Kidney tubule cell (primary cell): ENCODE measurements around the gene RAD50.
"Not testable (repeated sequence)": the region's sequence is repeated elsewhere in the genome, so short reads cannot be mapped to it uniquely, and the experiment has no call there.

Experiments
- DNase-seq: peaks from one replicate; pipeline ENCODE4 v3.0.0-alpha.2; 2018; ENCODE audit warnings: low spot score

Gene RAD50

DNA sequence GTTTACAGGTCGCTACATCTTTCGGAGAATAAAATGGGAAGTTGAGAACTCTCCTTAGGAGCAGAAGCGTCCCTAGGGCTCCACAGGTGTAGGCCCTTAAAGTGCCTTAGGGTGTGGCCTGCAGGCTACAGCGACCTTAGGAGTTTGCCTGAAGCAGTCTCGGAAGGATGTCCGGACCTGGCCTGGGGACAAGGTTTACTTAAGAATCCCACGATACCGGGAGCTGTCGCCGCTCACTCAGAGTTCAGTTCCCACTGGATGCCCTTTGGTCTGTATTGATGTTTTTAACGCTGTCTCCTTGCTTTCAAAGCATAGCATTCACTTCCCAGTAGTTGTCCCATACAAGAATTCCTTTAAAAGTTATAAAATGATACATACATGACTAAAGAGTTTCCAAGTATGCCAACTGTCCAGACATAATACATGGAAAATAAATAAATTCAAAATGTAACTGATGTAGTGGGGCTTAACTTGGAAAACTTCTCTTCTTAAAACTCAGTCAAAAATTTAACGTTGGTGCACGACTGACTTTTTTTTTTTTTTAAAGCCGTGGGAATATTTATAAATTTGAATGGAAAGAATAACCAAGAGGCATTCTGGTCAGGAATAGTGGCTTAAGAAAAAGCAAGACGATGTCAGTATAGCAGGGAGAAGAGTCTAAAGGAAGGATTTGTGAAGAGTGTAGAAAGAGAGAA is 848 bp downstream of the RAD50 start:
- DNase-seq = peak; percentile 76

GRCh38 chr5:132559383-132560060 is 2.7 kb downstream of the RAD50 start:
- DNase-seq = no peak

DNA sequence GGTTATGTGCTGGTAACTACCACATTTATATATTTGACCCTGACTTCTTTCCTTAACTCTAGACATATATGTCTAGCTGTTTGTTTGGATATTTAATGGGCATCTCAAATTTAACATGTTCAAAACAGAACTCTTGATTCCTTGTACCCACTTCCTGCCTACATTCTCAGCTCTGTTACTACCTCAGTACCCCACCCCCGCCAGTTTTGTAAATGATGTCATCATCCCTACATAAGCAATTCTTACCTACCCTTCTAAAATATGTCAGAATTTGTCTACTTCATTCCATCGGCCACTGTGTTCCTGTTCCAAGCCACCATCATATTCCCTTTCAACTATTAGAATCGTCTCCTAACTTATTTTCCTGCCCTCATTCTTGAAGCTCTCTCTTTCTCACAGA is 4.8 kb downstream of the RAD50 start:
- peak; percentile 64 for DNase-seq

- not testable (repeated sequence) for DNase-seq
Observed at GRCh38 chr5:132564555-132564954, 7.8 kb downstream of the RAD50 start.

DNA sequence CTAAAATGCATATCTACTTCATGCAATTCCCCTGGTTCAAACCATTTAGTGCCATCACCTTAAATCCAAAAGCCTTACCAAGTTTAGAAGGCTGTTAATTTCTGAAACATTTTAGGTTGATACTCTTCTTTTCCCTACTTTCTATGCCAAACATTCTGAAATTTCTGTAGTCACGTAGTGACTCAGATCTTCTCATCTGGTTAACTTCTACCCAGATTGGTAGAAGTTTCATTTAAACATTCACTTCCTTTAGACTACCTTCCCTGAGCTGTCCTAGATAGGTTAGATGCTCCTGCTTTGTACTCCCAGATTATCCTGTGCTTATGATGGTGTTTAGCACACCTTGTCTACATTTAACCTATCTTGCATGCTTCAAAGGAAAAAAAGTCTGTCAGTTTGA is 9.9 kb downstream of the RAD50 start:
- peak; percentile 12 for DNase-seq

GRCh38 chr5:132576123-132576522 is 19.3 kb downstream of the RAD50 start:
- DNase-seq = no peak

GRCh38 chr5:132584560-132584959 is 27.8 kb downstream of the RAD50 start:
- not testable (repeated sequence) for DNase-seq

GRCh38 chr5:132586063-132586462 is 29.3 kb downstream of the RAD50 start:
- no peak for DNase-seq

- DNase-seq = no peak
Observed at GRCh38 chr5:132589467-132589866, 32.7 kb downstream of the RAD50 start.

DNA sequence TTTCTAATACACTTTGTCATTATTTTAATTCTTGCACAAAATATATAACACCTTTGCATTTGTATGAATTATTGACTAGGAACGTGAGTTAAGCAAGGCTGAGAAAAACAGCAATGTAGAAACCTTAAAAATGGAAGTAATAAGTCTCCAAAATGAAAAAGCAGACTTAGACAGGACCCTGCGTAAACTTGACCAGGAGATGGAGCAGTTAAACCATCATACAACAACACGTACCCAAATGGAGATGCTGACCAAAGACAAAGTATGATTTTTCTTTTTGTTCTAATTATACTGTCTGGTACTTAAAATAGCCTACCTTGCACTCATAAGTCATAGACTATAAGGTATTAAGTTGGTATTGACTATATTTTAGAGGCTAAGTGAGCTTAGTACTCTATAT is 34.4 kb downstream of the RAD50 start:
- DNase-seq = no peak

DNA sequence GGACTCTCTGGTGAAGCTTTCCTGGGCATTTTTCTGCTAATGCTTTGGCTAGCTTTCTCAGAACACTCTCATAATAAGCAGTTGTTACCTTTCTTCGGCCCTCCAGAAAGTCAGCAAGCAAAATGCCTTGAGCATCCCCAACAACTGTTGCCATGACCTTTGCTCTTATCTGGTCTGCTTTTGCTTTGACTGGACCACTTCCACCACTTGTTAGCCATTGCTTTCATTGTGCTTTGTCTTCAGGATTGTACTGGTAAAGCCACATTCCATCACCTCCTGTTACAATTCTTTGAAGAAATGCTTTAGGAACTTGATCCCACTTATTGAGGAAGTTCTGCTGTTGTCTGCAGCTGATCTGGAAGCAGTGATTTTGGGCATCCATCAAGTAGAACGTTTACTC is 35.7 kb downstream of the RAD50 start:
- no peak for DNase-seq

- no peak for DNase-seq
Observed at GRCh38 chr5:132594170-132594569, 37.4 kb downstream of the RAD50 start.

DNA sequence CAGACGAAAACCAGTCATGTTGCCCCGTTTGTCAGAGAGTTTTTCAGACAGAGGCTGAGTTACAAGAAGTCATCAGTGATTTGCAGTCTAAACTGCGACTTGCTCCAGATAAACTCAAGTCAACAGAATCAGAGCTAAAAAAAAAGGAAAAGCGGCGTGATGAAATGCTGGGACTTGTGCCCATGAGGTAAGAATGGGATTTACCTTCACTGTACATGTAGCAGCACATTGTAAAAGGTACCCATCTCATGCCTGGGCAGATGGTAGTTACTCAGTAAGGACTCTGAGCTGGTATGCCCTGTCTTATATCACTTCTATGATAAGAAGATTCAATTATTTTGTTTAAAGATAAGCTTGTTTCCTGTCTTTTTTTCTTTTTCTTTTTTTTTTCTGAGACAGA is 38.8 kb downstream of the RAD50 start:
- DNase-seq = no peak

GRCh38 chr5:132601071-132601728 is 44.4 kb downstream of the RAD50 start:
- no peak for DNase-seq

- no peak for DNase-seq
Observed at GRCh38 chr5:132607095-132607494, 50.3 kb downstream of the RAD50 start.

GRCh38 chr5:132608107-132608506 is 51.3 kb downstream of the RAD50 start:
- DNase-seq = no peak

GRCh38 chr5:132611965-132612364 is 55.2 kb downstream of the RAD50 start:
- DNase-seq = no peak

GRCh38 chr5:132612846-132613245 is 56.1 kb downstream of the RAD50 start:
- no peak for DNase-seq

GRCh38 chr5:132621699-132622098 is 64.9 kb downstream of the RAD50 start:
- no peak for DNase-seq

DNA sequence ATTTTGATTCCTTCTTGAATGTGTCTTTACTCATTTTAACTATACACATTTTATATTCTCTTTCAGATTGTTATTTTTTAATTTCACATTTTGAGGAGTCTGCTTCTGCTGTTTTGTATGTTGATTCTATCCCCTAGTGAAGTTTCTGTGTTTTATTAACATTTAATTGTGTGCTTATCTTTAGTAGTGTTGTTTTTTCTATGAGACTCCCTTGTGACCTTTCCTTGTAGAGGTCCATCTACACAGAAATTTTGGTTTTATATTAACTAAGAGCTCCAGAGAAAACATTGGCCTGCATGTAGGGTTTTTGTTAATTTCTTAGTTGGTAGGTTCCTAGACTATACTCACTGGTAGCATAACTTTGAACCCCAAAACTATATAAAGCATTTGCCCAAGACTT is 65.8 kb downstream of the RAD50 start:
- DNase-seq = no peak

DNA sequence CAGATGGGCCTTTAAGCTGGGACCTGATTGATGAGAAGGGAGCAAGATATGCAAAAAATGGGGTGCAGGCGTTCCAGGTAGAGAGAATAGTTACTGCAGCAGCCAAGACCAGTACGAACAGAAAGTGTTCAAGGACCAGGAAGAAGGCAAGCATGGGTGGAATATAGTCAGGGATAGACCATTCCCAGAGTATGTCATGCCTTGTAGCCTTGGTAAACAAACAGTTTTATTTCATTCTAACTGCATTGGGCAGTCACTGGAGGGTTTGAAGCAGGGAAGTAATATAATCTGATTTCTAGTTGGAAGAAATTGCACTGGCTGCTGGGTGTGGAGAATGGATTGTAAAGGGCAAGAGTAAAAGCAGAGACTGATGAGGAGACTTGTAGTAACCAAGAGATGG is 70.7 kb downstream of the RAD50 start:
- no peak for DNase-seq

GRCh38 chr5:132628814-132629213 is 72.0 kb downstream of the RAD50 start:
- DNase-seq = no peak

DNA sequence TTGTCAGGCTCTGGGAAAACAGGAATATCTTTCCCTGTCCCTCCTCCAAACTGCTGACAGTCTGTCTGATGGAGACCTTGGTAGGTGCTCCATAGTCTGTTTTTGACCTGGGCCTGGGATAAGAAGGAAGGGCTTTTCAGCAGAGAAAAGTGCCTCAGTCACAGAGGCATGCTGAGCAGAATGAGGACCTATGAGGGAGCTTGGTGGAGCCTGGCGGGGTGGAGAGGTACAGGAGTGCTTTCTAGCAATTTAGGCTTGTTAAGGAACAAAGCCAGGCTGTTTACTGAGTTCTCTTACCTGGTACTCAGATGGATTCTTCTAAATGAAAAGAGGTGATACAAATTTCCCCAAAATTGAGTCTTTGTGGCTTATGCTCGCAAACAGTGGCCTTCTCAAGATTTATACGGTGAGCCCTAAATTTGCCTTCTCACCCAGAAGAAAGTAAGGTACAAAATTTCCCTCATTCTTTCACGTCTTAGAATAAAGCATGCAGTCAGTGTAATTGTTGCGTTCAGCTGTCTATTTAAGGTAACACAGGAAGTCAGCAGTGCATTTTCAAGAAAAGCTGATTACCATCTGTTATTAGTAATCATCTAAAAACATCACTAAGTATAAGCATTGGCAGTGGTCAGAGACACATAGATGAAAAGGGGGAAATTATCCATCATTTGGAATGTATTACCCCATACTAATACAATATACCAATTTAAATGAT is 72.6 kb downstream of the RAD50 start:
- no peak for DNase-seq
